HG02852 (cell line): ENCODE data around the gene KPNB1.

Source experiments
- ATAC-seq: cut with Tn5 transposase; IDR thresholded peaks from one replicate; pipeline ENCODE4 v1.9.1; 2021; ENCODE audit warnings: mild to moderate bottlenecking, moderate library complexity; ENCODE audit not compliant: unreplicated experiment

The KPNB1 gene

DNA sequence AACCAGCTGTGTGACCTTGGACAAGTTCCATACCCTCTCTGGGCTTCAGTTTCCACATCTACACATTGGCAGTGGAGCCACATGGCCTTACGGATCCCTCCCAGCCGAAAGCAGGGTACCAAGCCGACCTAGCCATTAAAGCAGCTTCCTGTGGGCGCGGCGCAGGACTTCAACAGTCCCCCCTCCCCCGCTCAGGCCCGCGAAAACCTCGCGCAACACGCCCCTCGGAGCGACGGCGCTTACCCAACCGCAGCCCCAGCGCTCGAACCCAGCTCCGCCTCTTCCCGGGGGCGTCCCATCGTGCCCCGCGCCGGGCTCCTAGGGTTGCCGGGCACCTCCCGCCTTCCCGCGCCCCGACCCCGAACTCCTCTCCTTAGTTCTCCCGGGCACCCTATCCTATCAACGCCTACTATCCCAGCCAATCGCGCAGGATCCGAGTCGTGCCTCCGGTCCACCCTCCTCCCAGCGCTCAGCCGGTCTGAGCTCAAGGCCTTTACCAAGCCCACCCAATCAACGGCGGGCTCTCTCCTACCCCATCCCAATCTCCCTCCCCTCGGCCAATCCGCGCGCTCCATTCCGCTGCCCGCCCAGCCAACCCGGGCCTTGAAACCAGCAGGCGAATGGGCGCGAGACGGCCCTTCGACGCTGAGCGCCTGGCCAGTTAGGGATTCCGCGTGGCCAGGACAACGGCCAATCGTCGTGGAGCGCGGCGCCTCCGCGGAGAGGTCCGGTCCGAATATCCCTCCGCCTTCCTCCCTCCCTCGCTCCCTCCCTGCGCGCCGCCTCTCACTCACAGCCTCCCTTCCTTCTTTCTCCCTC, at the start of gene KPNB1:
TSS of gene KPNB1 (plus strand) at position 767 of the 819 bp plus-strand sequence. CDS start 326 bp downstream, outside the sequence.
- peak; percentile 82 for ATAC-seq

- no peak for ATAC-seq
These were observed 45.7 kb upstream of the KPNB1 start for GRCh38 chr17:47603830-47604597.

GRCh38 chr17:47604598-47604927, 45.2 kb upstream of the KPNB1 start:
- ATAC-seq: no peak

GRCh38 chr17:47605011-47605410, 44.7 kb upstream of the KPNB1 start:
- no peak for ATAC-seq

GRCh38 chr17:47607481-47607880, 42.2 kb upstream of the KPNB1 start:
- no peak for ATAC-seq

DNA sequence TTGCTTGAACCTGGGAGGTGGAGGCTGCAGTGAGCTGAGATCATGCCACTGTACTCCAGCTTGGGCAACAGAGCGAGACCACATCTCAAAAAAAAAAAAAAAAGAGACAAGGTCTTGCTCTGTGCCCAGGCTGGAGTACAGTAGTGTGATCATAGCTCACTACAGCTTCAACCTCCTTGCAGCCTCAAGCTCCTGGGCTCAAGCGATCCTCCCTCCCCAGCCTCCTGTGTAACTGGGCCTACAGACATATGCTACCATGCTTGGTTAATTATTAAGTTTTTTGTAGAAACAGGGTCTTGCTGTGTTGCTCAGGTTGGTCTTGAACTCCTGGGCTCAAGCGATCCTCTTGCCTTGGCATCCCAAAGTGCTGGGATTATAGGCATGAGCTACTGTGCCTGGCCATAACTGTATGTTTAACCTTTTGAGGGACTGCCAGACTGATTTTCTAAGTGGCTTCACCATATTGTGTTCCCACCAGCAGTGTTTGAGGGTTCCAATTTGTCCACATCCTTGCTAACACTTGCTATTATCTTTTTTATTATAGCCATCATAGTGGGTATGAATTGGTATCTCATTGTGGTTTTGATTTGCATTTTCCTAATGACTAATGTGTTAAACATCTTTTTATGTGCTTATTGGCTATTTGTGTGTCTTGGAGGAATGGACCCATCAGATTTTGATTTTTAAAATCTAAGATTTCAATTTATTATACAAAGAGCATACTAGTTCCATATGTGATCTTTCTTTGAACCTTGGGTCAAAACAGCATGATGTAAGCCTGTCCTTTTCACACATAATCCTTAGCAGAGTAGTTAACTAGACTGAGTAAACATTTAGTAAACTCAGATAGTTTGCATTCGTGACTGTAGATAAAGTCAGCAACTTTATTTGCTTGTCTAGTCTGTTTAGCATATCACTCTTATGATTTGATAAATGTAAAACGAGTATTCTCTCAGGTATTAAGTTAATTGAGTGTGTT, 38.1 kb upstream of the KPNB1 start:
- ATAC-seq: no peak

DNA sequence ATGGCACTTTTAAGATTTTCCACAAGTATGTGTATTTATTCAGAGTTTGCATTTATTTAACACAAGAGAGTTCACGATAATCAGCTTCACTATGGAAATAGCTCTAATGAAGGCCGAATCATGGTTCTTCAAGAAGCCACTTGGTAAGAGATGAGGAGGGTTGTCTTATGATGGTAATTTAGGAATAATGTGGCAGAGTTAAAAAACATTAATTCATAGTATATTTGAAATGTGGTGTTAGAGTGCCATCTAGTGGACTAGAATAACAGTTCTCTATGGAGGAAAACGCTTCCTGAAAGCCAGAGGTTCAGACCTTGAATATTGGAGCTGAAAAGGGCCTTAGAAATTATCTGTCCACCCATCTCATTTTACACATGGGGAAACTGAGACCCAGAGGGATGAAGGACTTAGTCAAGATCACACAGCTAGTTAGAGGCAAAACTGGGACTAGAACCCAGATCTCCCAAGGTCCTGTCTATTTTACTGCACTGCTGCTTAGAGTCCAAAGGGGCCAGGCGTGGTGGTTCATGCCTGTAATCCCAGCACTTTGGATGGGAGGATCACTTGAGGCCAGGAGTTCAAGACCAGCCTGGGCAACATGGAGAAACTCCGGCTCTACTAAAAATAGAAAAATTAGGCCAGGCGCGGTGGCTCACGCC, 33.8 kb upstream of the KPNB1 start:
- no peak for ATAC-seq

DNA sequence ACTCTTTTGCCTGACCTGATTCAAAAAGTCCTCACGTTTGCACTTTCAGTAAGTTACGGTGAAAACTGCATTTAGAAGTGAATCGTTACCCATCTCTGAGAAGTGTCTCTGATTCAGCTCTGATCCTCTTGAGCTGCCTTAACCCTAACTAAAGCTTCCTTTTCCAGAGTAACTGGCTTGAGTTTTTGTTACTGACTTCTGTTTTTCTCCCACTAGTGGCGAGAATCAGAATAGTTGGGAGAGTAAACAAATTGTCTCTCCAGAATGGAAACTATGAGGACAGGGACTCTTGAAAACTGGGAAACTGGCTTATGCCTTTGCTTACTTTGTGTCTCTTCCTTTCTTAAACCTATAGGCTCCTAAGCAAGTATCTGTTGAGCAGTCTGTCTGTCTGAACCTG, 31.3 kb upstream of the KPNB1 start:
- no peak for ATAC-seq

- no peak for ATAC-seq
These were observed 29.0 kb upstream of the KPNB1 start for GRCh38 chr17:47620503-47621245.

- ATAC-seq: no peak
These were observed 28.2 kb upstream of the KPNB1 start for GRCh38 chr17:47621293-47622179.

- no peak for ATAC-seq
These were observed 27.6 kb upstream of the KPNB1 start for GRCh38 chr17:47622180-47622549.

GRCh38 chr17:47624727-47625068, 25.0 kb upstream of the KPNB1 start:
- ATAC-seq: no peak

DNA sequence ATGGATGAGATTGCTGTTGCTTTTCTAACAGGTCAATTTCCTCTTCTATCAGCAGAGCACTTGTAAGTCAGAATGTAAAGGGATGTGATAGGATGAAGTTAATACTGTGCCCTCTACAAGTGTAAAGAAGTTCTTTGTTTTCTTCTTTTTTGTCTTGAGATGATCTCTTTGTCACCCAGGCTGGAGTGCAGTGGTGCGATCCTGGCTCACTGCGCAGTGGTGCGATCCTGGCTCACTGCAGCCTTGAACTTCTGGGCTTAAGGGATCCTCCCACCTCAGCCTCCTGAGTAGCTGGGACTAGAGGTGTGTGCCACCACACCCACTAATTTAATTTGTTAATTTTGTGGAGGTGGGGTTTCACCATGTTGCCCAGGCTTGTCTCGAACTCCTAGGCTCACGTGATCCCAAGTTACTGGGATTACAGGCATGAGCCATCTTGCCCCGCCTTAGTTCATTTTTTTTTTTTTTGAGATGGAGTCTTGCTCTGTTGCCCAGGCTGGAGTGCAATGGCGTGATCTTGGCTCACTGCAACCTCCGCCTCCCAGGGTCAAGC, 21.6 kb upstream of the KPNB1 start:
- ATAC-seq: no peak

DNA sequence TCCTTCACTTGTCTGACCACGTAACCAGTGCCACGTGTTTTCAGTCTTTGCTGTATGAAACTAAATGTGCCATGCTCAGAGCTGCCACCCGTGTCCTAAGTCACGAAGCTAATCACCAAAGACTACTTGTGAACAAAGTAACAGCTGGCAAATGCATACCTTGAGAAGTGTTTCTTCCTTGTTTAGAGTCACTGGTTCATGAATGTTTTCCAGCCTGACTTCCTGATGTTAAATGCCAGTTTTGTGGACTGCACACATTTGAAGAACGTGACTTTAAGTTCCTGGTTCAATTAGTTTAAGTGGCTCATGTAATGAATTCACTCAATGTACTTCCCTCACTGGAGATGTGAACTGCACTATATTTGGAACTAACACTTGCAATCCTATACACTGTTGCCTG, 19.9 kb upstream of the KPNB1 start:
- ATAC-seq: no peak

GRCh38 chr17:47630614-47631013, 19.1 kb upstream of the KPNB1 start:
- no peak for ATAC-seq

DNA sequence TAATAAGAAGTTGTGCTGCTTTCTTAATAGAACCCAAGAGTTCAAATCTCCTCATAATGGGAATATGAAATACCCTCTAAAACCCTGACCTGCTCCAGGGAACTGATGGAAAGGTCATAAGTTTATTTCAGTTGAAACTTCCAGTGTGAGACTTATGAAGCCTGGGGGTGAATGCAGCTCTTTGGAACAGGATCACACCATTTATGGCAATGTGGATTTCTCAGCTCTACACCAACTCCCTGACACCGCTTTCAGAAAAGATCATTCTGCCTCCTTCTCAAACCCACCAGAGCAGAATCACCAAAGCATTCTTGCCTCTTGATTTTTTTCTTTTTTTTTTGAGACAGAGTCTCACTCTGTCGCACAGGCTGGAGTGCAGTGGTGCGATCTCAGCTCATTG, 16.7 kb upstream of the KPNB1 start:
- ATAC-seq: no peak

DNA sequence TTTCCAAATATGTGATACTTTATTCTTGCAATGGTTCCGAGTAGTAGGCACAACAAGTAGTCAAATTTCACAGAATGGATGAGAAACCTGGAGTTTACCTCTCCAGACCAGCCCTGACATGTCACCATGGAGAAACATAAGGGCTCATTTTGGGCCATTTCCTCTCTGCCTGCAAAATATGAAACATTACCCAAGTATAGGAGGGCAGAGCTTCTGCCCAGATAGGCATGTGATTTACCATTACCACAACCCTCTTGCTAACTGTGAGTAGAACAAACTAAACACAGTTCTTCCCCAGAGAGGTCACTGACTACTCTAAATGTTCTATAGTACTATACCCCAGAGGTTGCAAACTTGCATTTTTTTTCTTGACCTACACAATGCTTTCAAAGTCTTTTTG, 15.7 kb upstream of the KPNB1 start:
- no peak for ATAC-seq

DNA sequence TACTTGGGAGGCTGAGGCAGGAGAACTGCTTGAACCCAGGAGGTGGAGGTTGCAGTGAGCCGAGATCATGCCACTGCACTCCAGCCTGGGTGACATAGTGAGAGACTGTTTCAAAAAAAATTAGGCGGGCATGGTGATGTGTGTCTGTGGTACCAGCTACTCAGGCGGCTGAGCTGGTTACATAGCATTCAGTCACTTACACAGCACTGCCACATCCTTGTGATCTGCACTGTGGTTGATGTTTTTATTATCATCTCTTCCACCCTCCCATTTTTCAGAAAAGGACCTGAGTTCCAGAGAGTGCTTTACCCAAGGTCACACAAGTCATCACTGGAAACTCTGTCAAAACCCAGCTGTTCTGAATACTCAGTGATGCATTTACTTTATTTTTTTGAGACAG, 14.8 kb upstream of the KPNB1 start:
- ATAC-seq: no peak

GRCh38 chr17:47635734-47636133, 14.0 kb upstream of the KPNB1 start:
- ATAC-seq: no peak
